Thyroid gland (tissue), 4 donors: ENCODE data around the gene EIF3A.

Experiments used
- POLR2A ChIP-seq, 2 donors: fragments of 450-650 bp; IDR thresholded peaks; one replicate each; pipeline ENCODE4 v1.6.1; 2017; ENCODE audit warnings: antibody characterized with exemption in 2 of 2, mild to moderate bottlenecking in 2 of 2, moderate library complexity in 1 of 2
- TF ChIP-seq, protein P1 (sequence below), 6 experiments: fragments of 200-600 bp in 3 of 6; fragments of 450-650 bp in 3 of 6; sonication (generic) in 3 of 6; IDR thresholded peaks; one replicate each; pipeline ENCODE4 v1.5.1; 2016 to 2019; ENCODE audit warnings: antibody characterized with exemption in 6 of 6, mild to moderate bottlenecking in 2 of 6, inconsistent platforms in 1 of 6, moderate library complexity in 1 of 6

DNA sequence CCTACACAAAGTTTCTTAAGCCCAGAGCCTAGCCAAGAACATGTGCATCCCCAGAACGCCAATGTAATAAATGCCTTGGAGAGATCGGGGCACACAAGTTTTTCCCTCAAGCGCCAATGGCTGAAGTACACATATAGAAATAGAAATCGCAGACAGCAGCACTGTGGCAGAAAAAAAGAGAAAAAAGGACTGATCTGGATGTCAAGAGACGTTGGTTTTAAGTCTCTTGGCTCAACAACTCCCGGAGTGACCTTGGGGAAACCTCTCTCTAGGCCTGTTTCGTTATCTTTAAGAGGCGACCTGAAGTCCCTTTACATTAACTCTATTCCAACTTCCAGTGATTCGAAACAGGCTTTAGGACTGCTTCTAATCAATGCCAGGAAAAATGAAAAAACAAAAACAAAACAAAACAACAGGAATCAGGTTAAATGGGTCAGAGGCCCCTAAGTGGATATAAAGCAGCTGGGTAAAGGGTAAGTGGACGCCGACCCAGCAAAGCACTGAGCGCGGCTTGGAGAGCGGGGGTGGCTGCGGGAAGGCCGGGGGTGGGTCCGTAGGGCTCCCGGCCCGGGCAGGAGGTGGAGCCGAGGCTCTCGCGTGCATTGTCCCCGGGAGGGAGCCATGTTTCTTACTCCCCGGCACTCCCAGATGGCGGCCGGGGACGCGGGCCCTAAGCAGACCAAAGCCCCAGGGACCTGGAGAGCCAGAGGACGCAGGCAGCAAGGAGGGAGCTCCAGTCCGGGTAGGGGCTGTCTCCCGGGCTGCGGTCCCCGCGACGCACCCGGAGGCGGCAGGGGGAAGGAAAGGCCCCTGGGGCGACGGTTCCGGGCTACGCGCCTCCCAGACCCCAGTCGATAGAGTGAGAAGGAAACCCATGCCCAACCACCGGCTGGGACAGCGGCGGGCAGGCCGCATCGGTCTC is 757 bp downstream of the EIF3A start:
- TF ChIP-seq, protein P1, sequence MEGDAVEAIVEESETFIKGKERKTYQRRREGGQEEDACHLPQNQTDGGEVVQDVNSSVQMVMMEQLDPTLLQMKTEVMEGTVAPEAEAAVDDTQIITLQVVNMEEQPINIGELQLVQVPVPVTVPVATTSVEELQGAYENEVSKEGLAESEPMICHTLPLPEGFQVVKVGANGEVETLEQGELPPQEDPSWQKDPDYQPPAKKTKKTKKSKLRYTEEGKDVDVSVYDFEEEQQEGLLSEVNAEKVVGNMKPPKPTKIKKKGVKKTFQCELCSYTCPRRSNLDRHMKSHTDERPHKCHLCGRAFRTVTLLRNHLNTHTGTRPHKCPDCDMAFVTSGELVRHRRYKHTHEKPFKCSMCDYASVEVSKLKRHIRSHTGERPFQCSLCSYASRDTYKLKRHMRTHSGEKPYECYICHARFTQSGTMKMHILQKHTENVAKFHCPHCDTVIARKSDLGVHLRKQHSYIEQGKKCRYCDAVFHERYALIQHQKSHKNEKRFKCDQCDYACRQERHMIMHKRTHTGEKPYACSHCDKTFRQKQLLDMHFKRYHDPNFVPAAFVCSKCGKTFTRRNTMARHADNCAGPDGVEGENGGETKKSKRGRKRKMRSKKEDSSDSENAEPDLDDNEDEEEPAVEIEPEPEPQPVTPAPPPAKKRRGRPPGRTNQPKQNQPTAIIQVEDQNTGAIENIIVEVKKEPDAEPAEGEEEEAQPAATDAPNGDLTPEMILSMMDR (IDR thresholded peaks at IDR 0.05): no peak
- TF ChIP-seq POLR2A (IDR thresholded peaks at IDR 0.05): peak in 1 of 2 donors; percentile 29
